ENCODE data around the gene SLC6A2.

DNA sequence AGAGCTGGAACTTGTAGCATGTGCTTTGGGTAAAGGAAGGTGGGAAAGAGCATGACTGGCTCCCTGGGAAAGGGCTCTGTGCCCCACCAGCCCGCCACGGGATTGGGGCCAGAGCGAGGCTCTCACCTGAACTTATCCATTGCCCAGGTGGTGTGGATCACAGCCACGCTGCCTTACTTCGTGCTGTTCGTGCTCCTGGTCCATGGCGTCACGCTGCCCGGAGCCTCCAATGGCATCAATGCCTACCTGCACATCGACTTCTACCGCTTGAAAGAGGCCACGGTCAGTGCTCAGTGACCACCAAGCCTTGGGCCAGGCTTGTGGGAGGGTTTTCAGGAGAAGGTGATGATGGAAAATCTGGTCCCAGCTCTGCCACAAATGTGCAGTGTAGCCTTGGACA, 36.0 kb downstream of the SLC6A2 start:
- TF ChIP-seq, protein P1, sequence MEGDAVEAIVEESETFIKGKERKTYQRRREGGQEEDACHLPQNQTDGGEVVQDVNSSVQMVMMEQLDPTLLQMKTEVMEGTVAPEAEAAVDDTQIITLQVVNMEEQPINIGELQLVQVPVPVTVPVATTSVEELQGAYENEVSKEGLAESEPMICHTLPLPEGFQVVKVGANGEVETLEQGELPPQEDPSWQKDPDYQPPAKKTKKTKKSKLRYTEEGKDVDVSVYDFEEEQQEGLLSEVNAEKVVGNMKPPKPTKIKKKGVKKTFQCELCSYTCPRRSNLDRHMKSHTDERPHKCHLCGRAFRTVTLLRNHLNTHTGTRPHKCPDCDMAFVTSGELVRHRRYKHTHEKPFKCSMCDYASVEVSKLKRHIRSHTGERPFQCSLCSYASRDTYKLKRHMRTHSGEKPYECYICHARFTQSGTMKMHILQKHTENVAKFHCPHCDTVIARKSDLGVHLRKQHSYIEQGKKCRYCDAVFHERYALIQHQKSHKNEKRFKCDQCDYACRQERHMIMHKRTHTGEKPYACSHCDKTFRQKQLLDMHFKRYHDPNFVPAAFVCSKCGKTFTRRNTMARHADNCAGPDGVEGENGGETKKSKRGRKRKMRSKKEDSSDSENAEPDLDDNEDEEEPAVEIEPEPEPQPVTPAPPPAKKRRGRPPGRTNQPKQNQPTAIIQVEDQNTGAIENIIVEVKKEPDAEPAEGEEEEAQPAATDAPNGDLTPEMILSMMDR (IDR thresholded peaks at IDR 0.05; ENCODE audit: borderline replicate concordance, extremely low read depth, low read length, poor library complexity, severe bottlenecking): no peak
- TF ChIP-seq EZH2 (IDR thresholded peaks at IDR 0.05; ENCODE audit: borderline replicate concordance, low read depth, low read length, severe bottlenecking): no peak

Data from DND-41 (cell line).